GM12873 (cell line): ENCODE results near the gene DNAJC11.

Source experiments
- TF ChIP-seq, protein P1 (sequence below): IDR thresholded peaks from 2 replicates; pipeline ENCODE4 v1.5.1; 2012; ENCODE audit warnings: low read depth, mild to moderate bottlenecking, moderate library complexity, low read length, control low read depth; ENCODE audit not compliant: insufficient read depth; ENCODE audit errors: missing control alignments

The DNAJC11 gene

DNA sequence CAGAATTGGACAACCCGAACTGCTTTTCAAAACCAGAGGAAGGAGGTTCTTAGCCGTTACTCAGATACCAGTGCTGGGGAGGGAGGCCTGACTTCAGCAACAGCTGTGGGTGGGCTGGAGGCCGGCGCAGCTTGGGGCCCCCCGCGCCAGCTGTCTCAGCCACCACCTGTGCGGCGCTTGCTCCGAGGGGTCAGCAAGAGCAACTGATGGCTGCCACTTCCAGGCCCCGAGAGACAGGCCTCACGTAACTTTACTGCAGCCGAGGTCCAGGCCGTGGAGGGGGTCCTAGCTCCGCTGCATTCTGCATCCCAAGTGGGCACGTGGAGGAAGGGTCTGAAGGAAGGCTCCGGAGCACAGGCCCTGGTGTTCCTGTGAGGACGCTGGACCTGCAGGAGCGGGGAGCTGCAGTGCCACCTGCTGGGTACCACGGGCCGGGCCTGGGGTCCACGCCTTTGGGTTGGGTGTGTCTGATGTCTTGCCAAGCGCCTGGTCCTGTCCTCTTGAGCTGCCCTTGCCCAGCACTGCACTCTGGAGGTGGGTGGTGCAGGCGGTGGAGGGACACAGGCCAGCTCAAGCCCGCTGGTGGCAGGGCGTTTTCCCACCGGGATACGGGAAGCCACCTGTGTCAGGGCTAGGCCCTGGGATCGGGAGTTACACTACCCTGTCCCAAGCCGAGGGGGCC lies 67.1 kb downstream of the DNAJC11 start:
- TF ChIP-seq, protein P1, sequence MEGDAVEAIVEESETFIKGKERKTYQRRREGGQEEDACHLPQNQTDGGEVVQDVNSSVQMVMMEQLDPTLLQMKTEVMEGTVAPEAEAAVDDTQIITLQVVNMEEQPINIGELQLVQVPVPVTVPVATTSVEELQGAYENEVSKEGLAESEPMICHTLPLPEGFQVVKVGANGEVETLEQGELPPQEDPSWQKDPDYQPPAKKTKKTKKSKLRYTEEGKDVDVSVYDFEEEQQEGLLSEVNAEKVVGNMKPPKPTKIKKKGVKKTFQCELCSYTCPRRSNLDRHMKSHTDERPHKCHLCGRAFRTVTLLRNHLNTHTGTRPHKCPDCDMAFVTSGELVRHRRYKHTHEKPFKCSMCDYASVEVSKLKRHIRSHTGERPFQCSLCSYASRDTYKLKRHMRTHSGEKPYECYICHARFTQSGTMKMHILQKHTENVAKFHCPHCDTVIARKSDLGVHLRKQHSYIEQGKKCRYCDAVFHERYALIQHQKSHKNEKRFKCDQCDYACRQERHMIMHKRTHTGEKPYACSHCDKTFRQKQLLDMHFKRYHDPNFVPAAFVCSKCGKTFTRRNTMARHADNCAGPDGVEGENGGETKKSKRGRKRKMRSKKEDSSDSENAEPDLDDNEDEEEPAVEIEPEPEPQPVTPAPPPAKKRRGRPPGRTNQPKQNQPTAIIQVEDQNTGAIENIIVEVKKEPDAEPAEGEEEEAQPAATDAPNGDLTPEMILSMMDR, result peak; percentile 60

DNA sequence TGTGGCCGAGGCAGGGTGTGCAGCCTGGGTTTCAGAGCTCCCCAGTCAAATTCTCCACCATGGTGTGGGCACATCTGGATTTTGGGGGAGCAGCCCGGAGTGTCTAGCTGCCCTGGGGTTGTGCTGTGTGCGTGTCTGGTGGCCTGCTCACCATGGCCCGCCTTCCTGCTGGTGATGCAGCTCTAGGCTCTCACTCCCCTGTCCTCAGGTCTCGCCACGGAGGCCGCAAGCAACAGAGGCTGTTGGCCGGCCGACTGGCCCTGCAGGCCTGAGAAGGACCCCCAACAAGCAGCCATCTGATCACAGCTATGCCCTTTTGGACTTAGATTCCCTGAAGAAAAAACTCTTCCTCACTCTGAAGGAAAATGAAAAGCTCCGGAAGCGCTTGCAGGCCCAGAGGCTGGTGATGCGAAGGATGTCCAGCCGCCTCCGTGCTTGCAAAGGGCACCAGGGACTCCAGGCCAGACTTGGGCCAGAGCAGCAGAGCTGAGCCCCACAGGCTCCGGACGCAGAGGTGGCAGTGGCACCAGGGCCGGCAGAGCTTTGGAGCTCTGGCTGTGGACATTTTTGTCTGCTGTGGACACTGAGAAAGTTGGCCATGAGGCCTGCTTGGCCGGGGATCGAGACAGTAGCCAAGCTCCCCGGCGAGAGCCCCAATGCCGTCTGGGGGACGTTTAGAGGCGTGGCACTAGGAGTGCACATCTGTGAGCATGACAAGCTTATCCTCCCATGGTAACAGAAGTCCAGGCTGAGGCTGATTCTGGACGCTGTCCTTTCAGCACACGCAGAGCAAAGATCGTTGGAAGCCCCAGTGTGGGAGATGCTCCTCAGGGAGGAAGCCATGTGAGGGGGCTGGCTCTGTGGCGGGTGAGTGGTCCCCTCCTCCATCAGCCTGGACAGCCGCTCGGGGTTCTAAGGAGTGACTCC lies 68.8 kb downstream of the DNAJC11 start:
- TF ChIP-seq, protein P1, result no peak

DNA sequence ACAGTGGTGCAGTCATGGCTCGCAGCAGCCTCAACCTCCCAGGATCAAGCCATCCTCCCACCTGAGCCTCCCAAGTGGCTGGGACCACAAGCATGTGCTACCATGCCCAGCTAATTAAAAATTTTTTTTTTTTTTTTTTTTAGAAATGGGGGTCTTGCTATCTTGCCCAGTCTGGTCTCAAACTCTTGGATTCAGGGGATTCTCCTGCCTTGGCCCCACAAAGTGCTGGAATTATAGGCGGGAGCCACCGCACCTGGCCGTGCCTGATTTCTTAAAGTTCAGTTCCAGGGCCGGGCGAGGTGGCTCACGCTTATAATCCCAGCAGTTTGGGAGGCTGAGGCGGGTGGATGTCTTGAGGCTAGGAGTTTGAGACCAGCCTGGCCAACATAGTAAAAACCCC lies 70.6 kb downstream of the DNAJC11 start:
- TF ChIP-seq, protein P1, result no peak

DNA sequence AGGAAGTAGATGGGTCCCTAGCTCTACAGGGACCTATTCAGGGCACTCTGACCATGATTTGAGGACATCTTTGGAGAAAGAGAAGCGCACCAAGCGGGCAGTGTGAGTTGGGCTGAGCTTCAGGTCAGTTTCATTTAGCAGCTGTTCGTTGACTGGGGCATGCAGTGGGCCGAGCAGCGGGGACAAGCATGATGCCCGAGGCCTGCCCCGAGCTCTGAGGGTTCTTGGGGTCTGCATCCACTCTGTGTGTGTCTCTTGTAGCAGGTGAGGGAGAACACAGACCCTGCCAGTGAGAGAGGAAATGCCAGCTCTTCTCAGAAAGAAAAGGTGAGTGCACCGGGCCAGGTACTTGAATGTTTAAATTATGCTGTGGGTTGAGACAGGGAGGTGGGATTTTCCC lies 71.6 kb downstream of the DNAJC11 start:
- TF ChIP-seq, protein P1, result no peak

DNA sequence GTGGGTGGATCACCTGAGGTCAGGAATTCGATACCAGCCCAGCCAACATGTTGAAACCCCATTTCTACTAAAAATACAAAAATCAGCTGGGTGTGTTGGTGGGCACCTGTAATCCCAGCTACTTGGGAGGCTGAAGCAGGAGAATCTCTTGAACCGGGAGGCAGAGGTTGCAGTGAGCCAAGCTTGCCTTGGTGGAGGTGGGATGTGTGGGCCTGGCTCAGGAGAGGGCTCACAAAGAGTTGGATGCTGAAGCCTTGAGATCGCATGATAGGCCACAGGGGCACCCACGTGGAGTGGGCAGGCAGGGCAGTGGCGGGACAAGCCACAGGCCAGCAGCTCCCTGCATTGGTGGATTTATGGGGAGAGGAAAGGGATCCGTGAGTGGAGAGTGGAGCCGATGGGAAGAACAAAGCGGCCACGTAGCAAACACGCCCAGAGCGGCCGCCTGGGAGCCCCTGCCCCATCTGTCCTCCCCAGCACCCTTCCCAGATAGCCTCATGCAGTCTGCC lies 72.6 kb downstream of the DNAJC11 start:
- TF ChIP-seq, protein P1, result no peak

DNA sequence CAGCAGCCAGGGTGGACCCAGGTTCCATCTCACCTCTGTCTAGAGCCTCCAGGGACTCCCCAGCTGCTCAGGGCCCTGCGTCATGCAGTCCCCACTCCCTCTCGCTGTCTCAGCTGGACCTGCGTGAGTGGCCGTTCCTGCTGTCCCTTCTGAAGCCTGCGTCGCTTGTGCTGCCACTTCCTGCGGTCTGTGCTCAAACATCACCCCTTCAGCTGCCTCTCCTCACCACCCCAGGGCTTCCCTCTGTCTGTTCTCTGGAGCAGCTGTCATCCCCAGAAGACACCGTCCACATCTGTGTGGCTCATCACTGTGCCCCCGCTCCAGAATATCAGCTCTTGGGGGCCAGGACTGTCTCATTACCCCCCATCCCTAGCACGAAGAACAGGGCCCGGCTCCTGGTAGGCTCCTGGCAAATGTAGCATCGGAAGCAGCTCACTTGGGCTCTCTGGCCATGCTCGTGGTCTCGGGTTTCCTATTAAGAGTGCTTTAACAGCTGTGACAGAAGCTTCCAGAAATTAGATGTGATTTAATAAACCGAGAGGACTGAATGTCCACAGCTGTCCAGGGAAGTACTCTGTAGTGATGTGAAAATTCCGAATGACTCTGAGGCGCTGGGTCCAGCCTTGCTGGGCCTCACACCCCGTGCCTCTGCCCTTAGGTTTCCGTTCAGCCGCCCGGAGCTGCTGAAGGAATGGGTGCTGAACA lies 73.6 kb downstream of the DNAJC11 start:
- TF ChIP-seq, protein P1, result no peak
